HPDE6-E6E7 (cell line): ENCODE results near the gene SH3TC2.

ENCODE experiments used
- DNase-seq: peaks from one replicate; pipeline ENCODE4 v3.0.0; 2011; ENCODE audit warnings: missing footprints; ENCODE audit errors: extremely low spot score

The SH3TC2 gene

DNA sequence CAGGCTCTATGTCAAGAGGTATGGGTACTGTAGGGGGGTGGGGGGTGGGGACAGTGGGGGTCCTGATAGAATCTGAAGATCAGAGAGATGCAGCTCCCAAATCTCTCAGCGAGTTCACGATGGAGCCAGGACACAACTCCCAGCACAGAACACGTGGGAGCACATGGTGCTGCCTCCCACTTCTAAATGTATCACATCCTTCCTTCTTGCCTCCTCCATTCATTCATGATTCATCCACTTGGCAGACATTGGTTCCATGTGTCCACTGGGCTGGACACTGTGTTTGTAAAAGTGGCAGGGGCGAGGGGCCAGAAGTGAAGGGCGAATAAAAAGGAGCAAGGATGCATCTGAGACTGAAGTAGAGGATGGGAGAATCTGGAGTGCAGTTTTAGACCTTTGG is 33.9 kb downstream of the SH3TC2 start:
- no peak for DNase-seq

DNA sequence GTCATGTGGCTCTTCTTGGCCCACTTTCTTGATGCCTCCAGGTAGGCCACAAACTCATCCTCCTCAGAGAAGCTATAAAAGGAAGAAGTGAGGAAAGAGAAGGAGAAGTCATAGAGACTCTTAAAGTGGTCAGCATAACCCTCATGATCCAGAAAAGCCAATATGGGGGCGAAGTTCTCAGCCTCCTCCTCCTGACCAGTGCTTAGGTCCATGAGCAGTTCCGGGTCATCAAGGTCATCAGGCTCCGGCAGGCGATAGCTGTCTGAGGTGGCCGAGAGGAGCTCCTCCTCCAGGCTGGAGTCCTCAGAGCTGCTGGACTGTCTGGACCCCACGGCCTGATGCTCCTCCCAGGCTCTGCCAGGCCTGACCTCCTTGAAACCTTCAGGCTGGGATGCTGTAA is 34.7 kb downstream of the SH3TC2 start:
- no peak for DNase-seq

DNA sequence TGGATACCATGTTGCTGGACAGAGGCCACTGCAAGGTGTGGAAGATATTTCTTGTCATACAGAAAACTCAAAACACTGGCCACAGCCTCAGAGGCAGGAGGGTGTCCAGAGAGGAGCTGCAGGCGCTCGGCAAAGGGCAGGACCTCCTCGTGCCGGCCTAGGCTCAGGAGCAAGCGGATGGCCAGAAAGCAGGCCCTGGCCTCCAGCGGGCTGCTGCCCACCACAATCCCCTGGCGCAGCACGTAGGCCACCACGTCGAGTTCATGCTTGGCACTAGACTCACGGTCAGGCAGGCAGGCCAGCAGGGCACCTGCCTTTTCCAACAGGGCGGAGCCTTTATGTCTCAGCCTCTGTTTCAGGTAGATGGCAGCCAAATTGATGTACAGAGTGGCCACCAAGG is 35.2 kb downstream of the SH3TC2 start:
- DNase-seq = no peak

DNA sequence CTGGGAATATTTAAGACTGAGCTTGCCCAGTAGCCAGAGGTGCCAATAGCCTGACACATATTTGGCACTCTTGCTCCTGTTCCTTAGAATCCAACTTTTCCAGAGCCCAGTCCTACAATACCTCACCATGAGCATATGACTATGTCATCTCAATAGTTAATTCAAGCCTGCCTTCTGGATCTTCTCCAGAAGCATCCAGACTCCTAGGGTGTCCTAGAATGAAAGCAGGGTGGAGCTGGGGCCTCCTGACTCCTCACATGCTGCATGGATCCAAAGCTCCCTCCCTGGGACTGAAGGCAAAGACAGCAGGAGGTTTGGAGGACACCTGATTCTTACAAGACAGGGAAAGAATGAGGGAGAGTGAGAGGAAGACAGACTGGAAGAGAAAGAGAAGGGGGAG is 37.9 kb downstream of the SH3TC2 start:
- DNase-seq = no peak

DNA sequence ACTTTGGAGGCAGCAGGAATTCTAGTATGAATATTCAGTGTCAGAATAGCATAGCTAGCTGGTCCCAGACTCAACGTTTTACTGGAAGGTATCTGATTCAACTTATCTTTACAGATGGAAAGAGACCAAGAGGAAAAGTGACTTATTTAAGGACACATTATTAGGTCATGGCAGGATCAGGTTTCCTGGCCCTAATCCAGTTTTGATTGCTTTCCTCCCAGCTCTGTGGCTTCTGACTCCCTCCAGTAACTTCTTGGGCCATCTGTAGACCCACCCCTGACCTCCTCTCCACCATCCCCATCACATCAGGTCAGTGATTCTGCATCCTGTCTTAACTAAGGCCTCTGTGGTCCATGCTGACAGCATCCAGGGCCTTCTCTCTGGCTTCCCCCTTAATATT is 38.4 kb downstream of the SH3TC2 start:
- peak; percentile 17 for DNase-seq

DNA sequence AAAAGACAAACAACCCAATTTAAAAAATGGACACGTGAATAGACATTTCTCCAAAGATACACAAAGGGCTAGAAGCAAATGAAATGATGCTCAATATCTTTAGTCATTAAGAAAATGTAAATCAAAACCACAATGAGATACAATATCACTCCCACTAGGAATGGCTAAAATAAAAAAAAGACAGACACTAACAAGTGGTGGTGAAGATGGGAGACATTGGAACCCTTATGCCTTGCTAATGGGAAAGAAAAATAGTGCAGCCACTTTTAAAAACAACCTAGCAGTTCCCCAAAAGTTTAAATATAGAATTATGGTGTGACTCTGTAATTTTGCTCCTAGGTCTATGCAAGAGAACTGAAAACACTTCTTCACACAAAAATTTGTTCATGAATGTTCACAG is 40.7 kb downstream of the SH3TC2 start:
- DNase-seq = no peak

DNA sequence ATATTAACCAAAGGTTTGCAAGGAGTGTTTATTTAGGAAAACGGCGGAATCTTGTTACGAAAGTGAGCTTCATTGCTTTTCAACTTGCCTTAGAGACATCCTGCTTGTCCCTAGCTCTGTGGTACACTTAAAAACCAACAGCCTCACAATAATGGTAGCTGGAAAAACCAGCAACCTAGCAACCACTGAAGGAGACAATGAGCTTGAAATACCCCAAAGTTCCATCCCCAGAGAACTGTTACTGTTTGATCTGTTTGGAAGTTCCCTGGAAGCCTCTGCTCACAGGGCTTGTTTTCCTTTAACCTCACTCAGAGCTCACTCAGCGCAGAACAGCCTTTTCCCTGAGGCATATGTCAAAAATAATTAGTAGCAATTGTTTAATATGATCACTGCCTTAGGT is 43.2 kb downstream of the SH3TC2 start:
- no peak for DNase-seq

DNA sequence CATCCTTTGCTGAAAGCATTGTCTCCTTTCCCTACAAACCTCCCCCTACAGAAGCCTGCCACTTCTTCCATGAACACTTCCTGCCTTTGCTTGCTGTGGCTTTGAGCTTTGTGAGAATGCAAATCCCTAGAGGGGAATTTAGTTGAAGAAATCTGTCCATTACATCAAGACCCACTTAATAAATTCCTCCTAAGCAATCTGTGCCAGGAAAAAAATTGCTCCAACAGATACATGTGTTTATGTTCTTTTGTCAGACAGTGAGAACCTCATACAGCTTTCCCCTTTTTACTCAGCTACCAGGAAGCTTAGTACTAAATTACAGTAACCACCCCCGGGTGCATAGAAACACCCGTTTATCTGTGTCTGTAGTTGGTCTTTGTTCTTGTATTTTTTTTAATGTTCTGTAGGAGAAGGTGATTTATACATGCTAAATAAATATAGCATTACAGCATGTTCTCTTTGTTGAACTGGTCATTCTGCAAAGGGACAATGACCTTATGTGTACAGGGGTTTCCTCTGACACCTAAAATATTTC is 43.9 kb downstream of the SH3TC2 start:
- no peak for DNase-seq

DNA sequence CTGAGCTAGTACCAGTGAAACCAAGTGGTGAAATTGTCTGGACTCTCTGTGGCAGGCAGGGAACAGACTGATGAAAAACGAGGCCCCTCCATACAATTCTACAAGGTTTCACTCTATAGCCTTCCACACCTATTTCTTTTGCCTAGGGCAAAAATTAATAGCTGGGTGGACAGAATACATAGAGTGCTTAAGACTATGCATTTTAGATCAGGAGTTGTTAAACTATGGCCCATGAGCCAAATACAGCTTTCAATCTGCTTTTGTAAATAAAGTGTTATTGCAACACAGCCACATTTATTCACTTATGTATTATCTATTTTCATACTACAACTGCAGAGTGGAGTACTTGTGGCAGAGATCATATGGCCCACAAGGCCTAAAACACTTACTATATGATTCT is 45.2 kb downstream of the SH3TC2 start:
- DNase-seq = no peak

DNA sequence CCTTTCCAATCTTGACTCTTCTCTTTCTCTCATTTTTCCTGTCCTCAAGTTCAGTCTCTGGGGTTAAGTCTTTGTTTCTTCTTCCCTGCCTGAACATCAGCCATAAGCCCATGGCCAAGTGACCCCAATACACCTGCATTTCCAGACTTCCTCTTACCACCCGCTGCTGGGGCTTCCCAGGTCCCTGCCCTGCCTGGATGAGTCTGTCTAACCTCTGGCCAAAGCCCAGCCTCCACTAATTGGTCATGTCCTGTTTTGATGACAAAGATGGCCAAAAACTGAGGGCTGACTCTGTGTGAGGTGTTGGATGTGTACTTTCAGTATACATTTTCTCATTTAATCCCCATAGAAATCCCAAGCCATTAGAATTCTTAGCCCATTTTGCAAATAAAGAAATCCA is 47.3 kb downstream of the SH3TC2 start:
- DNase-seq = no peak

DNA sequence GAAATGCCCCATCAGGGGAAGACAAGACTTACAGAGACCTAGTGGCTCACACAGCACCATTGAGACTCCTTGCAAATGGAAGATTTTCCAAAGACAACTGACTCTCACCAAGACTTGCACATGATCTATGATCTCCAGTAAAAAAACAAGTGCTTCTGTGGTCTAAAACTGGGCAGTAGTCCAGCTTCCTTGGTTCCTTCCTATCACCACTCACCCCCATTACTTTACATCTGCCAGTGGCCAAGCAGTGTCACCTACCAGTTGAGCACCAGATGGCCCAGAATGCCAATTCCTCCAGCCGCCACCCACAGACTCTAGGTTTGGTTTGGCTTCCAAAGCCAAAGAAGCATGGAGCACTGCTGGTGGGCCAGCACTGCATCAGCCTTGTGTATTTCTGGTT is 47.7 kb downstream of the SH3TC2 start:
- DNase-seq = no peak

DNA sequence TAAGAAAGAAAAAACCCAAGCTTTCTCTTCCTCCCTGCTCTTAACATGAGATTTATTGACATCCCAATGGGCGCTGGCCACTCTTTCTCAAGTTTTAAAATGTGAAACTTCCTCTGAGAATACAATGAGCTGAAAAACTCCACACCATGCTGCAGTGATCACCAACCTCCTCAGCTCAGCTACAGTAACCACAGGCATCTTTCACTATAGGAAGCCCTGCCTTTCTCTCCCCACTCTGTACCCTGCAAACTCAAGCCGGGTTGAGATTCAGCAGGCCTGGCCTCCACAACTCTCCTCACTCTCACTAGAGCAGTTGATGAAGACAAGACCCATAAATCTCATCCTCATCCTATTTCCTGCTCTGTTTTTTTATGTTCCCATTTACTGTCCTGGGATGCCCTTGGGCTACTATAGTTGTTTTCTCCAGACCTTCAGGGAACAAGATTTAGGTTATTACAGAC is 48.3 kb downstream of the SH3TC2 start:
- DNase-seq = no peak

DNA sequence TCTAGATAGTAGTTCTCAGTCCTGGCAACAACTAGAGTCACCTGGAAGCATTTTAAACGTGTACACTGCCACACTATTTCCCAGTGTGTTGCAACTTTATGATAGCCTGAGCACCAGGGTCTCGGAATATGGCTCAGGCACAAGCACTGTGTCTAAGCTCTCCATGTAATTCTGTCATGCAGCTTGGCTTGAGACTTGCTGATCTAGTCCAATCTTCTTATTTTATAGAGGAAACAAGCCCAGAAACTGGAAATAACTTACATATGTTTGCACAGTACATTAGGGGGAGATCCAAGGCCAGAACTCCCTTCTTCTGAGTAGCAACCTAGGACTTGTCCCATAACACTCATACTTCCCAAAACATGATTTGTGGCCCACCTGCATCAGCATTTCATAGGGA is 49.1 kb downstream of the SH3TC2 start:
- DNase-seq = no peak

DNA sequence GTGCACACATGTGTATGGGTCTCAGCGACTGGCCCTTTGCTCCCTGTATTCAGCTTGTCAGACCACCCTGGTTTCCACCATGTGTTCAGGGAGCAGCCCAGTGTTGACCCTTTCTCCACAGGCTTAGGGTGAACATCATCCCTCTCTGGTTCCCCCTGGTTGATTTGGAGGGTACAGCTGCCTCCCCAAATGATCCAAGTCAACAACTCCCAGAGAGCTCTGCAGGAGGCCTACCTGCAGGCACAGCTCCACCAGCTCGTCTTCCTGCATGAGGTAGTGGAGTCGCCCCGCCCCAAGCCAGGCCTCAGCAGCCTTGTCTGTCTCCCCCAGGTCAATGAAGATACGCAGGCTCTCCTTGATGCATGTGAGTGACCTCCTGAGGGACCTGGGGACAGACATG is 50.5 kb downstream of the SH3TC2 start:
- DNase-seq = no peak

DNA sequence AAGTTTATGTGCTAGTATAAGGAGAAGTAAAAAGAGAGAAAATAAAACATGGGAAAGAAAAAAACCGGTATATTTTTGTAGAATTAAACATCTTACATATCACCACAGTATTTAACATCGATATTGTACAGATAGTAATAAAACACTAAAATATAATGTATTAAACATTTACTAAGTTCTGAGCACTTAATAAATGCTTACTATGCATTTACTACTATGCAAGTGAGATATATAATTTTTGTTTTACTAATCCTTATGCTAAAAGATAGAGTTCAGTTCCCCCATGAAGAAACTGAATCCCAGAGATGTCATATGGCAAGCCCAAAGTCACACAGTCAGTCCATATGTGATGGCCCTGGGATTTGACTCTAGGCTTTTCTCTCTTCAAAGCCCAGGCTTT is 51.1 kb downstream of the SH3TC2 start:
- DNase-seq = no peak

DNA sequence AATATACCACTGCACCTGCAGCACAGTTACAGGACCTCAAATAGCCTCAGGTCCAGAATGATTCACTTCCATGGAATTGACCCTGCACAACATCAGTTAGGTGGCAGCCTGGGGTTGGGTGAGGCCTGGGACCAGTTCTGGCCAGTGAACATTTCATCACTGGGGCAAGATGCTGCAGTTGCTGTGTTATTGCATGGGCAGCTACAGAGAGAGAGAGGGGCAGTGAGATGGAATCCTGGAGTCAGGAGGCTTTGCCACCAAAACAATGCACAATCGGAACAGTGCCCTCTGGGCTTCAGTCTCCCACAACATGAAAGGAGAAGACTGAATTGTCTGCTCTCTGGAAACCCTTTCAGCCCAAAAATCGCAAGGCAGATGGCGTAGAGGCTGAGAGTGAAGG is 51.8 kb downstream of the SH3TC2 start:
- DNase-seq = peak; percentile 70

DNA sequence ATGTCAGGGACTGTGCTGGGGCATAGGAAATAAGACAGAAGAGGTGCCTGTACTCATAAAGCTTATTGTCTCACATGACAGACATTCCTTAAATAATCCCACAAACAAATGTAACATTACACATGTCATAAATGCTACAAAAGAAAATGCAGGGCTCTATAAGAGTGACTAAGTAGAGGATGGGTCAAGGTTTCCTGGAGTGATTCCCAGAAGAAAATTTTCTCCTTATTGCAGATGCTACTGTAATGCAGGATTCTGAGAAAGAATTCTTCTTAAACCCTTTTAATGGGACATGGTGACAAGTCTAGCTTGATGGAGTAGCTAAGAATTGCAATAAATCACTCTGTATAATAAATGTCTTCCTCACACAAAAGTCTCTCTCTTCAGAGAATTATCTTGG is 55.7 kb downstream of the SH3TC2 start:
- DNase-seq = no peak

DNA sequence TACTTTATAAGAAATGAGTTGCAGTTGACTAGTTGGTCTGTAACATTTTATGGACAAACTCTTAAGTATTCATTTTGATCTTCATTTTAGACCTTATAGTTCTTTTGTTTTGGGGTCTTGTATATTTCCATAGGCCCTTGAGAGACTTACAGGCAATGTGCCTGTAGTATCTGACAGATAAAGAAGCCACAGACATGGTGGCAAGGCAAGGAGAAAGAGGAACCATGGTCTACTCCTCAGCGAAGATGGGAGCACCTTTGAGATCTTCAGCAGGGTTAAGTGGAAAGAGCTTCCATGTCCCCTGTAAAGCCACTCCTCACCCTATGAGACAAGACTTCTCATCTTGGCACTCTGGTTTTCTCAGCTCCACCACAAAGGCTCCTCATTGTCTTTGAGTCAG is 56.4 kb downstream of the SH3TC2 start:
- no peak for DNase-seq

DNA sequence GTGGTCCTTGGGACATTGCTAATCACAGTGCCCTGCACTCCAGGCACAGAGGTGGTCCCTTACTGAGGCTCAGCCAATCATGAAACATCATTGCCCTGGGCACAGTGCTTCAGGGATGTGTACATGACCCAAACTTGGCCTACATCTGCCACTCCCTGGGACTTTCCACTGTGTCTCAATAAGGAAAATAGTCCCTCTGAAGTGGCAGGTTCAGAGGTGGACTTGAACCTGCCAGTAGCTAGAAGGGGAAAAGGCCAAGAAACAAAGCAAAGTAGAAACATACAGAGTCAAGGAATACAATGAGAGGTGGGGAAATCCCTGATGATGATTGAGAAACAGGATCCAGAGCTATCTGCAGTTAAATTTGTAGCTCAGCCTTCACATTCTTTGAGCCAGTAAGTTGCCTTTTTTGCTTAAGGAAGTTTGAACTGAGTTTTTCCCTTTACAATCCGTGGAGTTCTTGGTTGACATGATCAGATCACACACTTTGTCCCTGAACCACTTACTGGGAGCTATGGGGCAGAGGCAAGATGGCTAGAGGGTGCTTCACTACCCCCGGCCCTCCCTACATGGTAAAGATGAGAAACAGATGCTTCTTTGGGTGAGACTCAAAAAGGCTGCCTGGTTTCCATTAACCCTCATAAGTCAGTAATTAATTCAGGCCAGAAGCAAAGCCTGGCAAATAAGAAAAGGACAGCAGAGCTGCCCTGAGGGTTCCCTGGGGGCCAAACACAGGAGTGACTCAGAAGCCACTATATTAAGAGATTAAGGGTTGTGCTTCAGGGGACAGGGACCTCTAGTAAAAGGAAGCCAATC is 57.6 kb downstream of the SH3TC2 start:
- DNase-seq = no peak

DNA sequence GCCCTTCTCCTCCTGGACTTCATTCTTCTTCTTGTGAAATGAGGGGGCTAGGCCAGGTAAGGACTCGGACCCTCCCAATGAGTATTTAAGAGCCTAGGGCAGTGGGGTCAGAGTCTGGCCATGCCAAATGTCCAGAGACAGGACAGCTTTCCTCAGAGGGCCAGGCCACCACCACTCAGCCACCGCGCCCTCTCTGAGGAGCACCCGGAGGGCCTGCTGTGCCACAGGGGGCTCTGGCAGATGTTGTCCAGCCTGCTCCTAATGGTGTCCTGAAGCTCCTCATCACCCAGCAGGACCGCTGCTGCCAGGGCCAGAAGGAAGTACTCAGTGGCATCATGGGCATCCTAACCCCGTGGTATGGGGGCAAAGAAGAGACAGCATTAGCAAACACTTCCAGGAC is 58.3 kb downstream of the SH3TC2 start:
- no peak for DNase-seq

DNA sequence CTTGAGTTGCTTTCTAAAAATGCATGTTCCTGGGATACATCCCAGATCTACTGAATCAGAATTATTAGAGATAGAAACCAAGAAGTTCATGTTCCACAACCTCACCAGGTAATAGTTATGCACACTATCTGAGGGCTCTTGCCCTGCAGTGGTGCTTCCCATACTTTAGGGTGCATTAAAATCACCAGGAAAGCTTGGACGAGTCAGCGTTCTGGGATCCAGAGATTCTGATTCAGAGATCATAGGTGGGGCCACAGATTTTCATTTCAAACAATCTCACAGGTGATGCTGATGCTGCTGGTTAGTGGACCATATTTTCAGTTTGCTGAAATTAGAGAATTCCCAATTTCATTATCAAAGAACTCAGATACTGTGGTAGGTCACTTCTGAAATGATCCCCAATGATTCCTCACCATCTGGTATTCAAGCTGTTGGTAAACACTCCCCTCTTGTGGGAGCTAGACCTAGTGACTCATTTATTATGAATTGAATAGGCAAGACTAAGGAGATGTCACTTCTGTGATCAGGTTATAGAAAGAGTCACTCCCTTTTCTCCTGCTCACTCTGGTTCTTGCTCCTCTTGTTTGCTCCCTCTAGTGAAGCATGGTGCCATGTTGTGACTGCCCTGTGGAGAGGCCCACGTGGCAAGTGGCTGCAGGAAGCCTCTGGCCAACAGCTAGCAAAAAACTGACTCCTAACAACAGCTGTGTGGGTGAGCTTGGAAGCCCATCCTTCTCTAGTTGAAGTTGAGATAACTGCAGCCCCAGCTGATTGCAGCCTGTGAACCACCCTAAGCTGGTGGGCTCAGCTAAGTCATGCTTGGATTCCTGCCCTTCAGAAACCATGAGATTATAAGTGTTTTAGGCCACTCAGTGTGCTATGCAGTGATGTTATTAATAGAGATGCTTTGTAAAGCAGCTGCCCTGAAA is 59.8 kb downstream of the SH3TC2 start:
- no peak for DNase-seq

DNA sequence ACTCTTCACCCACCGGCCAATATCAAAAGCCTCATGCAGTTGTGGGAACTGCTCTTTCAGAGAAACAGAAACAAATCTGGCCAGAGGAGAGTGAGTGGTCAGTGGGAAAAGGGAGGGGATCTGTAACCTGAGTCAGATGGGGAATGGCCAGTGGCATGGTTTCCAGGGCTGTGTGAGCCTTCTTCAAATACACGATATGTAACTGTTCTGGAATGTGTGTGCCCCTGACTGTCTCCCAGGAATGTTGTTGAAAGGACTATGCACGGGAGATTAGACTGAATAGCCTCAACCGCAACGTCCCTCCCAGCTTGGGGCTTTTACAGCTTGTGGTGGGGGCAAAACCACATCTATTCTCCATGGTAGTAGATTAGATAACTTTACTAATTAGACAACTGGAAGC is 60.8 kb downstream of the SH3TC2 start:
- DNase-seq = peak; percentile 67

DNA sequence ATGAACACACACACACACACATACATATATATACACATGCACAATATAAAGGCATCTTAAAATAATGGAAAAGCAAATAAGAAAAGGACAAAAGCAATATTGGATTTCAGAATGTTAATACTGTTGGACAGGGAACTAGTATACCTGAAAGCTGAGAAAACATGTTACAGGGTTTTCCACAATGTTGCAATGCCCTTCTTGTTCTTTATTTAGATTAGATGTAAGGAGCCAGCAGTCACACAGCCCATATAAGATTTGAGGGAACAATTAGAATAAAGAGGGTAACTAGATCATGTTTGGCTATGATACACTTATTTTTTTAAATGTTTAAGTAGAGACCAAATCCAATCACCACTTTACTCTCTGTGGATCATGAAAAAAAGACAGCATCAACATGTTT is 61.7 kb downstream of the SH3TC2 start:
- no peak for DNase-seq
